ENCODE data around the gene SLX9.

Gene SLX9

DNA sequence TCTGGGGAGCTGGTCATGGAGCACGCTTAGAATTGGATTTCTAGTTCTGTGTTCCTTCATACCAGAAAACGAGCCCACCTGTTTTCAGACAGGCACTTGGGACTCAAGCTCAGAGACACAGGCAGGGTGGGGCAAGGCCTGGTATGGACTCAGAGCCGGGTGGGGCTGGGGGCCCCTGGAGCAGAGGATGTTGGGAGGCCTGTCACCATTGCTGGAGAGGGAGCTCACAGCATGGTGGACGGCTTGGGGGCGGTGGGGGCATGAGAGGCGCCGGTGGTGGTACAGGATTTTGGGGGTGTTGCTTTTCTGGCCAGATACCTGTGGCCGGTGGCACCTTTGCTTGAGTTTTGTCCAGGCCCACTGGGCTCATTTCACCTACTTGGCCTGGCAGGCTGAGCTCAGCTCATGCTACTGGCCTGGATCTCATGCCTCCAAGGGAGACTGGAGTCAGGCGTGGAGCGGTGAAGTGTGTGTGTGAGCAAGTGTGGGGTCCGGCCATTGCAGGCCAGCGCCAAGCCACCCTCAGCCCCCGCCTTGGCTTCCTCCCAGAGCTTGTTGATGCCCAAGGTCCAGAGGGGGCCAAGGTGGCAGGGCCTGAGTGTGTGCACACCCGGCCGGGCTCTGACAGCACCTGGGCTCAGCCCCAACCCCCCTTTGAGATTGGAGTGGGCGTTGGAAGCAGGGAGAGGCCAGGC lies 8.7 kb downstream of the SLX9 start:
- no peak for DNase-seq

DNA sequence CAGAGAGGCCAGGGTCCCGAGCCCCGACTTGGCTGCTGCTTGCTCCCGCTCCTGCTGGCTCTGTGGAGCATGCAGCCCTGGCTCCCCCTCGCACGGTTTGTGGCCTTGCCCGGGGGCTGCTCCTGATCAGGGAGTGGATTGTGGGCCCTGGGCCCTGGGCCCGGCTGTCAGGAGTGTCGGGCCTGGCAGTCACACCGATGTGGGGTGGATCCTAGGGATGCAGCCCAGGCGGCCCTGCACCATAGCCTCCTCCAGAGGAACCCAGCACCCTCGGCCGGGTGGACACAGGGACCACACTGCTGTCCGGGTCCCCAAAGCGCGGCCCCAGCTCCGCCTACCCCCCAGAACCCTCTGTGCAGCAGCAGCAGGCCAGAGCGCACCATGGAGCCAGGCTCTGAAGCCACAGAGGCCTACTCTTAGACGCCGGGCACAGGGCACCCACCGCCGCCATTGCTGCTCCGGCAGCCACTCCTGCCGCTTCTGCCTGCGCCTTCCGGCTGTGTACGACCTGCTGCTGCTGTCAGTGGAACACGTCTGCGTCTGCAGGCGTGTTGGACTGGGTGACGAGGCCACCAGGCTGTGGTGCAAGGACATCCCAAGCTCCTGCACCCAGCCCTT lies 9.4 kb downstream of the SLX9 start:
- DNase-seq, result no peak

DNA sequence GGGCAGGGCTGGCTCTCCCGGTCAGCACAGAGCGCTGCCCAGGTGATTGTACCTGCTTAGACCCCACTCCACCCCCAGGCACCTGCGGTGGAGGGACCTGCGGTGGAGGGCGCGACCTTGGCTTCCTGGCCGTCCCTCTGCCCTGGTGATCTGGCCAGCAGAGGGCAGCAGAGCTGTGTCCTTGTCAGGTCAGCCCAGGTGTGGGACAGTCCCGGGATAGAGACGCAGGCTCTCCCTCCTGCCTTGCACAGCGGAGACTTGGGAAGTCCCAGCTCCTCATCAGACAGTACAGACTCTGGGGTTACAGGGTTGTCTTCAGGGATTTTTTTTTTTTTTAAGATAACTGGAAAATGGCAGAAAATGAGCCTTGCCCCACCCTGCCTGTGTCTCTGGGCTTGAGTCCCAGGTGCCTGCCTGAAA lies 10.0 kb downstream of the SLX9 start:
- DNase-seq, result peak; percentile 76 to 91 (median 84)

DNA sequence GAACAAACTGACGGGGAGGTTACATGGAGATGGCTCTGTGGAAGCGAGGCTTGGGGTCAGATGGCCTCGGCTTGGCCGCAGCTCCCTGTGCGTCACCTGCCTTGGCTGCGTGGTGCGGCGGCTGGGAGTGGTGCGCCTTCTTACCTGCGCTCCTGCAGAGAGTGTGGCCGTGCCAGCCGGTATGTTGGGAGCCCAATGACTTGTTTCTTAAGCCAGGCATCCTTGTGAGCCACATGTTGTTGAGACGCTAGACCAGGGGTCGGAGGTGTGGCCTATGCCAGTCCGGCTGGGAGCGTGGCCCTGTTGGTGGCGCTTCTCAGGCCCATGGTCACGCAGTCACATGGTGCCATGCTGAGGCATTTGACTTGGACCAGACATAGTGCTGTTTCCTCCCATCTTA lies 10.5 kb downstream of the SLX9 start:
- DNase-seq, result no peak

DNA sequence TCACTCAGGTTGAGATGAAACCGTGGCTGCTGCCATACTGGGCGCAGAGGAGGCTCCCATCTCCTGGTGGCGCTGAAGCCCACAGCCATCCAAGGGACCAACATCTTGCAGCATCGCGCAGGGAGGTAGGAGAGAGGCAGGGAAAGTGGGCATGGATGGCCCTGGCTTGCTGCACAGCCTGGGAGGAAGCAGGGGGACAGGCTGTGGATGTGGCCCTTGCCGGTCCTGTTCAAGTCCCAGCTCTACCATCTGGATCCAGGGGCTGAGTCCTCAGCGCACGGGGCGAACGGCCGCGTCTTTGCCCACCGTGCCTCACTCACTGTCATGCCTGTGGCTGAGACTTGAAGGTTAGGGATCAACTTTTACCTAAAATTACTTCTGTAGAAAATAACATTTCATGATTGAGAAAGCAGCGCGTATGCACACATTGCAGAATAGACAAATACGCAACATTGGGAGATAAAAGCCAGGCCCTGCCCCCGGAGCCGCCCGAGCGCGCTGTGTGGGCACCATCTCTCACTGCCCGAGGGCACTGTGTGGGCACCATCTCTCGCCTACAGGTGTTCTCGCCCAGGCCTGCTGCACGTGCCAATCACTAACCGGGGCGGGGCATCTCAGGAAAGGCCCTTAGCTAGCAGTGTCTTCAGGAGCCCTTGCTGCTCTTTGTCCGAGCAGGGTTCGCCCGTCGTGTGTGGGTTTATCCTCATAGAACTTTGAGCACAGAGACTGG lies 11.5 kb downstream of the SLX9 start:
- DNase-seq, result no peak

DNA sequence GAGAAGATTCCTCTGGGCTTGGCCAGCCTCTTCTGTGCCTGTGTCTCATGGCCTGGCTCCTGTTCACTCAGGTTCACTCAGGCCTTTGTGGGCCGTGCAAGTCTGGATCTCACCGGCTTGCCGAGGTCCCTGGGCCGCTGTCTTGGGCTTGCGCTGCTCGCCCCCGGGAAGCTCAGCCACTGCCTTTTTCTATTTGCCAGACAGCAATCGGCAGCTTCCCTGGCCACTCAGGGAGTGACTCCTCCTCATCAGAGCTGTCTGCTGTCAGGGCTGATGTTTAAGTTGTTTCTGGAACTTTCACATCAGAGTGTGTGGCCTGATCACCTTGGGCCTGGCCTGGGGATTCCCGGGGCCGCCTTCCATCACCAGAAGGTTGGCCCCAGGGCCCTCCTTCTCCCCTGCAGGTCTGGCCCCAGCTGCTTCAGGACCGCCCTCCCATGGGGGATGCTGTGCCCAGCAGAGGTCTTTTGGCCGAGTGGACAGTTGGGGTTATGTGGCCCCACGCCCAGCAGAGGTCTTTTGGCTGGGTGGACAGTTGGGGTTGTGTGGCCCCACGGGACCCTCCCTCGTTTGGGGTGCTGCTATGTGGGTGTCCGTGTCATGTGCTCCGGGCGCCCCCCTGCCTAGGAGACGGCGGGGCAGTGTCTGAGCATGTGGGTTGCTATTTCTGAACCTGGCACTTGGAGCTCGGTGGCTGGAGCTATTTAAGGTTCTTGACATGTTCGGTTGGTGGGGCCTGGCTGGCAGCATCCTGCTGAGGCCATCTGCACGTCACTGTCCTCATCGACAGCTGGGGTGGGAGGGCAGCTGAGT lies 12.5 kb downstream of the SLX9 start:
- no peak for DNase-seq

DNA sequence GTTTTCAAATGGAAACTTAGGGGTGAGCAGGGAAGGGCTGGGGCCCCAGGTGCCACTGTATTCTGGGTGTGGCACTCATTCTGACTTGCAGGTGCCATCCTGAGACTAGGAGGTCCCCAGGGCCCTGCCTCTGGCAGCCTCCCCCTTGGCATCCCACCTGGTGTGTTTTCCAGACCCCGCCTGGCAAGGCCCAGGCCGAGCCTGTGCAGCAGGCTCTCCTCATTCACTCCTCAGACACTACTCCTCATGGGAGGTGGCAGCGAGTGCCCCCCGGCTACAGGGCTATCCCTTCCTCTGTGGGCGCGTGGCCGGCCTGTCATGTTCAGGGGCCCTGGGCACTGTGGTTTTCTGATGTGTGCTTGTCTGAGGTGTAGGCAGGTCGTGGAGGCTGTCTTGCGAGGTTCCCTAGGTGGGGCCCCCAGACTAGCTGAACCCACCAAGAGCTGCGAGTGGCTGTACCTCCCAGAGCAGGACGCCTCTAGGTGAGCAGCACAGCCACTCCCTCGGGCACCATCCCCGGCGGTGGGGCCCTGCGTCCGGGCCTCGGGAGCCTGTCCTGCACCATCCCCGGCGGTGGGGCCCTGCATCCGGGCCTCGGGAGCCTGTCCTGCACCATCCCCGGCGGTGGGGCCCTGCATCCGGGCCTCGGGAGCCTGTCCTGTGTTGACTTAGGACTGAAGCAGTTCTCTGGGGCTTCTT lies 13.2 kb downstream of the SLX9 start:
- DNase-seq, result no peak

DNA sequence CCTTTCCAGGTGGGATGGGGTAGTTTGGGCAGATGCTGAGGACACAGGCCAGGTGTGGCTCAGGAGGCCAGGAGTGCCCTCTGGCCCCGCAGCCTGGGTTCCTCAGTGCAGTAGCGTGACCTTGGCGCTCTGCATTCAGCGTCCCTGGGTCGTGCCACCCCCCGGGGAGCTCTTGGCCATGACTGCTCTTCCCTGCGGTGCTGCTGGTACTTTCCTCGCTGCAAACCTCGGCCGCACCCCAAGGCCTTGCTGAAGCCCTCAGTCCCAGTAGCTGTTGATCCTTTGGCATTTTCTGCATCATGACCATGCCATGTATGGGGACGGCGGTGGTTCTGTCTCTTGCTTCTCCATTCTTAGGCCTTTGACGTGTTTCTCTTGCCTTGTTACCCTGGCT lies 13.8 kb downstream of the SLX9 start:
- no peak for DNase-seq

DNA sequence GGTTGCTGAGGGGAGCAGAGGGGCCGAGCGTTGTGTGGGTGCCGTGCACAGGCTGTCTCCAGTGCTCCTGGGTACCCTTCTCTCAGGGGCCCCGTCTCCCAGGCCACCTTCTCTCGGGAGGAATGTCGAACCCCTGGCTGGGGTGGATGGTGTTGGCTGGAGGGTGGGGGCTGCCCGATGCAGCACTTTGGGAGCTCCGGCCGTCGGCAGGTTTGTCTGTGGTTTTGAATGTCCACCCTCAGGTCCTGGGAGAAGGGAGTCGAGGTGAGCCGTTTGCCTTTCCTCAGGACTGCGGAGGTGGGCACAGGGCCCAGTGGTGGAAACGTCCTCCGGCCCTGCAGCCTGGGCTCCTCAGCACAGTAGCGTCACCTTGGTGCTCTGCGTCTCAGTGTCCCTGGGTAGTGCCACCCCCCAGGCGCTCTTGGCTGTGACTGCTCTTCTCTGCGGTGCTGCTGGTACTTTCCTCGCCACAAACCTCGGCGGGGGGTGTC lies 14.5 kb downstream of the SLX9 start:
- no peak for DNase-seq

DNA sequence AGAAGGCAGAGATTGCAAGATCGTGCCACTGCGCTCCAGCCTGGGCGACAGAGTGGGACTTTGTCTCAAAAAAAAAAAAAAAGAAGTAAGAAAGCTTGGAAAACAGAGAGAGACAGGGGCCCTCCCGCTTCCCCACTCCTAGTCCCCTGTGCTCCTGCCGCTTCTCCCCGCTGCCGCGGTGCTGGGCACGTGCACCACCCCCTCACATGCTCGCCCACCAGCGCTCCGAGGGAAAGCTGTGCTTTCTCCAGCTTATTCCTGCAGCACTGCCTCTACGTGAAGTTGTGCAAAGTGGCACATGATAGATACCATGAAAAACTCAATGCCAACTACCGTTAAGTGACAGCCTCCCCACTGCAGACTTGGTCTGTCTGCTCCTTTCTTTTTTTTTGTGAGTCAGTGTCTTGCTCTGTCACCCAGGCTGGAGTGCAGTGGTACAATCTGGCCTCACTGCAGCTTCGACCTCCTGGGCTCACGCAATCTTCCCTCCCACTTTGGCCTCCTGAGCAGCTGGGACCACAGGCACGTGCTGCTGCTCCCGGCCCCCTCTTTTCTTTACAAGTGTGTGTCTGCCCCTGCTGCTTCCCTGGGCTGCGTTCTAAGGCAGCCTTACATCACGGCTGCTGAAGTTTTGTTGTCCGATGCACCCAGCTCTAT lies 15.4 kb downstream of the SLX9 start:
- DNase-seq, result no peak

DNA sequence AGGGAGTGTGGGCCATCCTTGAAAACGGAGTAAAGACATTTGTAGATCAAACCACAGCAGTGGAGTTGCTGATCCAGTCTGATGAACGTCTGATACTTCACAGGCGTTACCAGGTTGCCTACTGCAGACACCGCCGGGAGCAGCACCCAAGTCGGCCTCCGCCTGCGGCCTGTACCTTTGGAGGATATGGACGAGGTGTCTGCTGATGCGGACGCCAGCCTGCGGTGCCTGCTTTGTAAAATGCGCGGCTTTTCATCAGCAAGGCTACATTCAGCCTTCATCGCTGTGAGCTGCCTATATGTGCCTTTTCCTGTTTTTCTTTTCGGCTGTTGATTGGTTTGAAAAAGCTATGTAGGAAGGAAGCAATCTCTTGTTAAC lies 16.0 kb downstream of the SLX9 start:
- no peak for DNase-seq

DNA sequence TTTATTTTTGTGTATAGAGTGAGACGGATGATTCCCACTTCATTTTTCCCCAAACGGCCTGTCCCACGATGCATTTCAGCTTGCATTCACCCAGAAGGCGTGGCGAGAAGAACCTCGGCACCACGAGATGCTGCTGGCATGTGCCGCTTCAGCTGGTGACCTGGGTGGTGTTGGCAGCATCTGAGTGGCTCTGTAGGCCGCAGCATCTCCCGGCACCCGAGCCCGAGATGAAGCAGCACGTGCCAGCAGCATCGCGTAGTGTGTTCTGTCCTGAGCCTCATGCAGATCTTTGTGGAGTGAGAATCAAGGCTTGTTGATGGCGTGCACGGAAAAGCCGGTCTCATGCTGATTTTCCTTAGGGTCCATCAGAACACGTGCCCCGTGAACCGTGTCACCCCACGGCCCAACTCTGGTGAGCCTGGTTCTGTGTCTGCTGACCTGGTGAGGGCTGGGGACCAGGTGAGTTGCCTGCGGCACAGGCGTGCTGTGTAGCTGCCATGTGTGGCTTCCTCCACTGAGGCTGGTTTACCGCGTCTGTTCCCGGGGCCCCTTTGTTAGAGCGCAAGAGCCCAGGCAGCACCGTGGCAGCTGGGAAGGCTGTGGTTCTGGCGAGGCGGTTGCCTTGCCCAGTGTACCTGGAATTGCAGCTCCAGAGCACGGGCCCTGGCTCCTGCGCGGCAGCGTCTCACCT lies 16.7 kb downstream of the SLX9 start:
- no peak for DNase-seq

DNA sequence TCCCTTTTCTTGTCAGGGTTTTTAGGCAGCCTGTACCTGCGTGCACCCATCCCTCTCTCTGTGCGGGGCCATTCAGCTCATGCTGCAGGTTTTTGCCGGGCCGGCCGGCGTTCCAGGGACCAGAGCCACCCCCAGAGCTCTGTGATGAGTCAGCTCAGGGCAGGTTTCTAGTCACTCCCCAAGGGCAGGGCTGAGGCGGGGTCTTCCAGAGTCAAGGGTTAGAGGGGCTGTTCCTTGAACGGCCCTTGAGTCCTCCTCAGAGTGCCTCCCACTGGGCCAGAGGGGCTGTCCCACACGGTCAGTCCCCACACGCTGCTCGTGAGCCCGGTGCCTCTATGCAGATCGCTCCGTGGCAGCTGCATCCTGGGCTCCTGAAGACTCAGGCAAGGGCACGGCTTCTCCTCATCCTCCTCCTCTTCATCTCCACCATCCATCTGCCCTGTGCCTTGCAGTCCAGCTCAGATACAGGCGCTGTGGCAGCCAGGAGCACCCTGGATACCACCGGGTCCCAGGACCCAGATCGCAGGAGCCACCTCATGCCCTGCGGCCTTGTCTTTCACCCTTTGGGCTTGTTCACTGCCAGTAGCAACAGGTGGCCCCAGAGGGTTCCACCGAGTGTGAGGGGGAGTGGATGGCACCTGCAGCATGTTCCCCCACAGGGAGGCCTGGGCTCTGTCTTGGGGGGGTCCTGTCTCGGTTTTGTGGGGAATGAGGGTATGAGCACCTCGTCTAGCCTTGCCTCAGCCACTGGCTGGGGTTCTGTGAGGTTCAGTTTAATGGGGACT lies 17.4 kb downstream of the SLX9 start:
- DNase-seq, result no peak

DNA sequence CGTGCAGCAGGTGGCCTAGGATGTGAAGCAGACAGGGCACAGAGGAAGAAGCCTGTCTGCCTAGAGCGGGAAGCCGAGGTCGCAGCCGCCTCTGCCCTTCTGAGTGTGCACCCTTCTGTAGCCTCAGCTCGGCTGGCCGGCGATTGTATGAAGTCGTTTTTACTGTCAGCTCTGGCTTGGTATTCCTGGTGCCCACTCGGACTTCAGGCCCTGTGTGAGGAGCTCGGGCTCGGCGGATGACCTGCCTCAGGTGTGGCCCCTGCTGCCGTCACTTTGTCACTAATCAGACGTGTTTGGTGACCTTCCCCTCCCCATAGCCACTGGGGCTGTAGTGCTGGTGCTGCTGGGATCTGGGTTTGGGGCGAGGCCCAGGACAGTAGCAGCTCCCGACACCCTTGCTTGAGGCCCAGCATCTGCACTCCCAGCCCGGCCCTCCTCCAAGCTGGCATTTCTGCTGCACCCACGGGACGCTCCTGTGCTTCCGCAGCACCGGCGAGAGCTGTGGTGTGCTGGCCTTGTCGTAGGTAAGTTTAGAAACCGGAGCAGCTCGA lies 18.1 kb downstream of the SLX9 start:
- DNase-seq, result no peak

DNA sequence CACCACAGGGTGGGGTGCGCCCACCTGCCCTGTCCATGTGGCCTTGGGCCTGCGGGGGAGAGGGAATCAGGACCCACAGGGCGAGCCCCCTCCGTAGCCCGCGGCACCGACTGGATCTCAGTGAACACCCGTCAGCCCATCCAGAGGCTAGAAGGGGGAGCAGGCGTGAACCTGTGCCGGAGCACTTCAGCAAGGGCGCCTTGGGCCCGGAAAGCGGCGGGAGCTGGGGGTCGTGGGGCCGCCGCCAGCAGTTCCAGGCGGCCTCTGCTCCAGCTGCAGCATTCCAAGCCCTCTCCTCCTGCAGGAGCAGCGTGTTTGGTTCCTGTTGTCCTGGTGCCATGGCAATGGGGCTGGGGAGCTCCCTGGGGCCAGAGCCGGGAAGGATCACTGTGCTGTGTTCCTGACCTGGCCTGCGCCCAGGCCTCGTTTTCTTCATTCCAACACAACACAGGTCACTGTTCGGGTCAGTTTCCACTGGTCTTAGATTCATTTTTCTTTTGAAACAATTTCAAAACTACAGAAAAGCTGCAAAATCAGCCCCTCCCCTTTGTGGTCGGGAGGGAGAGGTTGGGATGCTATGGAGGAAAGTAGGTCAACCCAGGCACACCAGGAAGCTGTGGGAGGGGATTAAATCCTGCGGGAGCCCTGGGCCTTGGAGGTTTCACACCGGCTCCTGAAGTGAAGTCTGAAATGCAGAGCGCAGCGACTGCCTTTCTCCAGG lies 18.8 kb downstream of the SLX9 start:
- no peak for DNase-seq

DNA sequence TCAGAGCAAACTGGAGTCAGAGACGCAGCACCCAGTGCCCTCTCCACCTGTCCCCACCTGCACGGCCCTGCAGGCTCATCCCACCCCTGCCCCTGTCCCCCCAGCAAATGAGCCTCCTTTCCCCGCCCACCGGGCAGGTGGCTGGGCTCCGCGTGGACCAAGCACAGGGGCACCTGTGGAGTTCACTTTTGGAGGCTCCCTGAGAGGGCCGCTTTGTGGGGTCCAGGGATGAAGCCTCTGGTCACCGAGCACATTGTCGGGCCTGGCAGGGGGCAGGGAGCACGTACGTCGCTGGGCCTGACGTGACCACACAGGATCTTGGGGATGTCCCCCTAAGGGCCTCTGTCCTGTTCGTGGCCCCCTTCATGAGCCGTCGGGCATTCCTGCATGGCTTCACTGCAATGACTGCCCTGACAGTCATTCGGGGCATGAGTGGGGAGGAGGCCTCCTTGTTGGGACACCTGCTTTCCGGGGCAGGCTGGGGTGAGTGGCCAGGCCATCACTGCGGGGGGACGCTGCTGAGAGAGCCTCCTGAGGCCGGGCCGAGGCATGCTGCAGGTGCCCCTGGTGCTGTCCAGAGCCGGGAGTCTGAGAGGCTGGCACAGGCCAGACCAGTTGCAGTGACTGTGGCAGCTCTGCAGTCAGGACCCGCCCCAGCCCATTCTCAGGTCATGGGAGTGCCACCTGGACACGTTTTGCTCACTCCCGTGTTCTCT lies 19.7 kb downstream of the SLX9 start:
- DNase-seq, result no peak

DNA sequence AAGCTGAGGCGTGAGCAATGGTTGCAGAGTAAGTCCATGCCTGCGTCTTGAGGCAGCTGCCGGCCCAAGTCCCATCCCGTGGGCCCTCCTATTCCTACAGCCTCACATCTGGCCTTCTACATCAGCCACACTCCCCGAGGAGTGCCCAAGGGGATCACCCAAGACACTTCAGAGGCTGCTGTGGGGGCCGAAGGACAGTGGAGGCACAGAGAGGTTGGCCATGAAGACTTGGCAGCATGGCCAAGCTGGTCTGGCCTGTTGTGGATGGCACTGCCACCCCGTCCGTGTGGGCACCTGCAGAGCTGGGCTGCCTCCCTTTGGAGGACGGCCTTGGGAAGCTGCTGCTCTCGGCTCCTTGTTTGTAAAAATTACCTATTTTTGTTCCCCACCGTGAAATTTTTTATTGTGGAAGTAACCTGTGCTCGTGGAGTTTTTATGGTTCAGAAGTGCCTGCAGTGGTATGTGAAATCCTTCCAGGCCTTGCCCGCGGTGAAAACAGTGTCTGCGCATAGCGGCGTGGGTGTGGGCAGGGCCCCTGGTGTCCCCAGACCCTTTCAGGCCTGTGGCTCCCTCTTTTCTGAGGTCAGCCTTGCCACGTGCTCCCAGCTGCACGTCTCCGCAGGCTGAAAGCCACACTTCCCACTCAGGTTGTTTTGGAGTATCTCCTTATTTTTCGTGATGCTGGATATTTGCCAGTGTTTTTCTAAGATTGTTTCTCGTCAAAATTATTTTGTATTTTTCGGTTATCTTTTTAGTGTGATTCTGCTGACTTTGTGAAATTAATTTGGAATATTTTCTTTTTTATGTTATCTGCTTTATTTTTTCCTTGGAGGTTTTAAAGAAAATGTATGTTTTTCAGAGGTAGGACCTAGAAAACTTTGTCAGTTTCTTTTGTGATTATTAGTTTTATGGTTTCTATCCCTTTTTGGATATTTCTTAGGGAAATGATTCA lies 20.6 kb downstream of the SLX9 start:
- DNase-seq, result no peak

Data from suppressor macrophage treated with lipopolysaccharide for 1 hour (primary cell).